HG03469 (cell line): Measurements from ENCODE around the gene CCPG1.
A peak's percentile ranks its signal among the peaks of the same experiment; 100 is the strongest.
"Not testable (repeated sequence)": the region's sequence is repeated elsewhere in the genome, so short reads cannot be mapped to it uniquely, and the experiment has no call there.

Experiments
- ATAC-seq: cut with Tn5 transposase; IDR thresholded peaks from one replicate; pipeline ENCODE4 v1.9.1; 2021; ENCODE audit warnings: mild to moderate bottlenecking, moderate library complexity, moderate number of reproducible peaks; ENCODE audit not compliant: unreplicated experiment

CCPG1 gene, protein sequence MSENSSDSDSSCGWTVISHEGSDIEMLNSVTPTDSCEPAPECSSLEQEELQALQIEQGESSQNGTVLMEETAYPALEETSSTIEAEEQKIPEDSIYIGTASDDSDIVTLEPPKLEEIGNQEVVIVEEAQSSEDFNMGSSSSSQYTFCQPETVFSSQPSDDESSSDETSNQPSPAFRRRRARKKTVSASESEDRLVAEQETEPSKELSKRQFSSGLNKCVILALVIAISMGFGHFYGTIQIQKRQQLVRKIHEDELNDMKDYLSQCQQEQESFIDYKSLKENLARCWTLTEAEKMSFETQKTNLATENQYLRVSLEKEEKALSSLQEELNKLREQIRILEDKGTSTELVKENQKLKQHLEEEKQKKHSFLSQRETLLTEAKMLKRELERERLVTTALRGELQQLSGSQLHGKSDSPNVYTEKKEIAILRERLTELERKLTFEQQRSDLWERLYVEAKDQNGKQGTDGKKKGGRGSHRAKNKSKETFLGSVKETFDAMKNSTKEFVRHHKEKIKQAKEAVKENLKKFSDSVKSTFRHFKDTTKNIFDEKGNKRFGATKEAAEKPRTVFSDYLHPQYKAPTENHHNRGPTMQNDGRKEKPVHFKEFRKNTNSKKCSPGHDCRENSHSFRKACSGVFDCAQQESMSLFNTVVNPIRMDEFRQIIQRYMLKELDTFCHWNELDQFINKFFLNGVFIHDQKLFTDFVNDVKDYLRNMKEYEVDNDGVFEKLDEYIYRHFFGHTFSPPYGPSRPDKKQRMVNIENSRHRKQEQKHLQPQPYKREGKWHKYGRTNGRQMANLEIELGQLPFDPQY

DNA sequence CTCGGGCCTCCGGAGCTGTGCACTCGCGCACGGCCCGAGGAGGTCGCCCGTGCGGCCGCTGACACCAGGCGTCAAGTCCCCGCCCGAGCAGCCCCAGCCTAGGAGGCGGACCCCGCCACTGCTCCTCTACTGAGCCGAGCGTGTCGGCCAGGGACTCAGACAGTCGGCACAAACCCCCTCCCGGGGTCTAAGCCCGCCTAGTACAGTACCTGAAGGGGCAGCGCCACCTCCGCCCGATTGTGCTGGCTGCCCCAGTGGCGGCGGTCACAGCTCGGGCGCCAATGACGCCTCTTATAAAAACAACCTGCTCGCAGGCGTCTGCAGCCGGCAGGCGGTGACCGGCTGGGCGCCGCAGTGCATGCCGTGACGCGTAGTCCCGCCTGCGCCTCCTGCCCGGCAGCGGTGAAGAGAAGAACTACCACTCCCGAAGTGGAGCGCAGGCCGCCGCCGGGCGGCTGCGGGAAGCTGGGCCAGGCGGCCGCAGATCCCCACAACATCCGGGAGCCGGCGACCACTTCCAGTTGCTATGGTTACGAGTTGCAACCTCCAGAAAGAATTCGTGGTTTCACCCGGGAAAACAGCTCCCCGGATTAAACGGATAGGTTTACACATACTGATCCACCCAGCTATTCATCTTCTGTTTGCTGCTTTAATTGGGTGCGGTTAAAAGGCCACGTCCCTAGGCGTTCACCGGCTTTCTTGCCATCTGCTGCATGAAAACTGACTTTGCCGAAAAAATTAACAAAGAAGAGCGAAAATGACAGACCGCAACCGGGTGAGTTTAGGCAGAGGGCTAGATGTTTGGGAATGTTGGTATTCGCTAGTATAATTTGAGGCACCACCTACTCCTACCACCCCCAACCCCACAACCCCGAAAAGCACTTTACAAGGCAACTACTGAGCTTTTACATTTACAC, at the start of gene CCPG1, which contains the start of gene PIERCE2:
Gene CCPG1 (minus strand): TSS at position 348 of the 917 bp plus-strand sequence. CDS start 18,935 bp downstream, outside the sequence.
Gene PIERCE2 (plus strand): TSS at position 484 of the 917 bp plus-strand sequence. CDS start 274 bp downstream, at position 758.
- ATAC-seq: peak; percentile 93

GRCh38 chr15:55457401-55458022, 49.4 kb upstream of the CCPG1 start:
- no peak for ATAC-seq

DNA sequence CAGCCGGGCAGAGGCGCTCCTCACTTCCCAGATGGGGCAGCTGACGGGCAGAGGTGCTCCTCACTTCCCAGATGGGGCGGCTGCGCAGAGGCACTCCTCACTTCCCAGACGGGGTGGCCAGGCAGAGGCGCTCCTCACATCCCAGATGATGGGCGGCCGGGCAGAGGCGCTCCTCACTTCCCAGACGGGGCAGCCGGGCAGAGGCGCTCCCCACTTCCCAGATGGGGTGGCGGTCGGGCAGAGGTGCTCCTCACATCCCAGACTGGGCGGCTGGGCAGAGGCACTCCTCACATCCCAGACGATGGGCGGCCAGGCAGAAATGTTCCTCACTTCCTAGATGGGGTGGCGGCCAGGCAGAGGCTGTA, 38.9 kb upstream of the CCPG1 start:
- ATAC-seq: not testable (repeated sequence)

DNA sequence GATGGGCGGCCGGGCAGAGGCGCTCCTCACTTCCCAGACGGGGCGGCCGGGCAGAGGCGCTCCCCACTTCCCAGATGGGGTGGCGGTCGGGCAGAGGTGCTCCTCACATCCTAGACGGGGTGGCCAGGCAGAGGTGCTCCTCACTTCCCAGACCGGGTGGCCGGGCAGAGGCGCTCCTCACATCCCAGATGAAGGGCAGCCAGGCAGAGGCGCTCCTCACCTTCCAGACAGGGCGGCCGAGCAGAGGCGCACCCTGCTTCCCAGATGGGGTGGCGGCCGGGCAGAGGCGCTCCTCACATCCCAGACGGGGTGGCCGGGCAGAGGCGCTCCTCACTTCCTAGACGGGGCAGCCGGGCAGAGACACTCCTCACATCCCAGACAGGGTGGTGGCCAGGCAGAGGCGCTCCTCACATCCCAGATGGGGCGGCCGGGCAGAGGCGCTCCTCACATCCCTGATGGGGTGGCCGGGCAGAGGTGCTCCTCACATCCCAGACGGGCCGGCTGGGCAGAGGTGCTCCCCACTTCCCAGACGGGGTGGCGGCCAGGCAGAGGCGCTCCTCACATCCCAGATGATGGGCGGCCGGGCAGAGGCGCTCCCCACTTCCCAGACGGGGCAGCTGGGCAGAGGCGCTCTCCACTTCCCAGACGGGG, 38.3 kb upstream of the CCPG1 start:
- ATAC-seq: not testable (repeated sequence)

- not testable (repeated sequence) for ATAC-seq
These were observed 37.8 kb upstream of the CCPG1 start for GRCh38 chr15:55445936-55446335.

DNA sequence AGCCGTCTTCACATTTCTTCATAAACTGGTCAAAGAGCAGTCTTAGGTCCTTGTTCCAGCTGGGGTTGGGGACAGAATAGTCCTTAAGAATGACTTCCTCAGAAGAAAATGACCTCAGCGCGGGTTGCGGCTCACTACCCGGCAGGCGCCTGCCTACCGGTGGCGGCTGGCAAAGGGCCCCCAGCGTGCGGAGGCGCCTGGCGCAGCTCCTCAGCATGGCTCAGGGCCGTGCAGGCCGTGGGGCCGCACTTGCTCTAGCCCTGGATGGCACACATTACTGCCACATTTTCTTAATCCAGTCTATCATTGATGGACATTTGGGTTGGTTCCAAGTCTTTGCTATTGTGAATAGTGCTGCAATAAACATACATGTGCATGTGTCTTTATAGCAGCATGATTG, 35.0 kb upstream of the CCPG1 start:
- not testable (repeated sequence) for ATAC-seq

DNA sequence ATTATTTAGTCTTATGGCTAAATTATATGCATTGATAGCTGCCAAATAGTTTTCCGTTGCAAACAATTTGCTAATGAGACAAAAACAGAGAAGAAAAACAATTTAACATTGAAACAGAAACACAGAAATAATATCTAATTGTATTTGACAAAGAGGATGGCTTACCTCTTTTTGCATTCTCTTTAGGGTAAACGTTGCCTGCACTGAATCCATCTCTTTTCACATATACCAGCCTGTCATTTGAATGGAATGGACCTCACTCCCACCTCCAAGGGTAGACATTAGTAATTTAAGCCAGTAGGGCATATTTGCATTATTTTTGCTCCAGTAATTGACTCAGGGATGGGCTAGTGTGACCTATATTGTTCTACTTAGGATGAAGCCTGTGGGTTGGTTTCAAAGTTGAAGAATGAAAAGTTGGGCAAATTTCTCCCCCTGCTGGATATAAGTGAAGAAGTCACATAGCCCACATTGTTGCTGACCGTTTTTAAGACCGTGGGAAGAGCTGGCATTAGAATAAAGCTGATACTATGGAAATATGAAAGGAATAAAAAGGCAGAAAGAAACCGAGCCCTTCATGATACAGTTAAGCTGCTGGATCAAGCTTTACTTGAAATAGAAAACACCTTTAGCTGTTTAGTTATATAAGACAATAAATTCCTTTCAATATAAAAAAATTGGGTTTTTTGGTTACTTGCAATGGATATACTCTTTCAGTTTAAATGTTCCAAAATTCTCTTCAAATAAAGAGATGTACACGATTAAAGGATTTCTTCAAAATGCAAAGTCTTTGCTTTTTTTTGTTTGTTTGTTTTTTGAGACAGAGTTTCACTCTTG, 27.0 kb upstream of the CCPG1 start:
- no peak for ATAC-seq

DNA sequence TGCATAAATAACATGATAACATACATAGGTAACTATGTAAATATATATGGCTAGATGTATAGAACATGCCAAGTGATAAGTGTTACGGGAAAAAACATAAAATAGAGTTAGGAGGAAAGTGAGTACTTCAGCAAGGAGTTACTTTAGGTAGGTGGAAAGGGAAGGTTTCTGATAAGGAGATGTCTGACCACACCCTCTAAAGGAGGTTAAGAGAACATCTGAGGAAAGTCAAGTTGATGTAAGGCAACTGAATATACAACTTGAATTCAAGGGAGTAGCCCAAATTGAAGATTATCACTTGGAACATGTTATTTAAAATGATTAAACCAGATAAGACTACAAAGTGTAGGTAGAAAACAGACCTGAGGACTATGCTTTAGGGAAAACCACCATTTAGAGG, 13.9 kb upstream of the CCPG1 start:
- ATAC-seq: no peak

DNA sequence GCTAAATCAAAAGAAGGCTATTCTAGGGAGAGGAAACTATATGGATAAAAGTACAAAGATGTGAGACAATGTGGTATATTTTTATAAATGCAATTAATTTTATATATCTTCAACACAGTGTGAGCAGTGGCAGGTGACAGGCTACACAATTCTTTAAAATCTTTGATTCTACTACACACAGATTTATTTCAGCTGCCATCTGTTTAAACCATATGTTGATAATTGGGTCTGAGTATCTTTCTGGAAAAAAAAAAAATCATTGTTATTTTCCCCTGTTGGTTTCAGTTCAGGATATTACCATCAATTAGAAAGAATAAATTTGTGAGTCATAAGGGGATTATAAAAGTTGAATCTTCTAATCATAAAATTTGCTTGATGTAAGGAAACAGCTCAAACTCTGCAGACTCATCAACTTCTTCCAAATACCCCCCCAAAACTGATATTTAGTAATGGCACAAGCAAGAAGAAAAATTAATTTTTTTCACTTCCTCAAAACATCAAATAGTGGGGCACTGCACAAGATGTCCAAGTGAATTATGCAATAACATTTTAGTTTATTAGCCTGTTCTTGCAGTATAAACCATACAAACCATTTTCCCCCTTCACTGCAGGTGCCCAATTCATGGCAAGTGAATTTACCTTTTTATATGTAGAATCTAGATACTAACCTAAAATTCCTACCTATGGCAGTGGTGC, 12.2 kb upstream of the CCPG1 start:
- no peak for ATAC-seq

- not testable (repeated sequence) for ATAC-seq
These were observed 9.5 kb upstream of the CCPG1 start for GRCh38 chr15:55417678-55418077.

GRCh38 chr15:55408976-55409375, 817 bp upstream of the CCPG1 start:
- not testable (repeated sequence) for ATAC-seq

DNA sequence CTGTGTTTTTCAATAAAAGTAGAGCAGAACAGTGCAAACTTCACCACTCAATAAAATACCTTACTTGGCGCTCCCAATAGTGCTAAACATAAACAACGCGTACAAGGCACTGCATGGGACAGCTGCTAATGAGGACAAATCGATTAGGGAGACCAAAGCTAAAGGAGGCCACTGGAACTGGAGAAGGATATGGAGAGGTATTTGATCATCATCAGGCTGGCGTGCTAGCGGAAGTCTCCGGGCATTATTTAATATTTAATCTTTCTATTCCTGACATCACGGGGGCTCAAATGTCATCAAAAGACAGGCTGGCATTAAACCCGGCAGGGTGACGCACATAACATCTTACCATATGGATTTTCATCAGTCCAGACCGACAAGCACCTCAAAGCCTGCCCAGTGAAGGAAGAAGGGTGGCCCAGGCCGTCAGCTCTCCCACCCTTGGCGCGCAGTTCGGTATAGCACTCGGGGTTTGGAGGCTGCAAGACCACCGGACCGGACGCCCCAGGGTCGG, 604 bp downstream of the CCPG1 start:
- ATAC-seq: peak; percentile 1

- no peak for ATAC-seq
These were observed 4.6 kb downstream of the CCPG1 start for GRCh38 chr15:55403531-55403930.

- ATAC-seq: no peak
These were observed 5.5 kb downstream of the CCPG1 start for GRCh38 chr15:55402707-55403106.

DNA sequence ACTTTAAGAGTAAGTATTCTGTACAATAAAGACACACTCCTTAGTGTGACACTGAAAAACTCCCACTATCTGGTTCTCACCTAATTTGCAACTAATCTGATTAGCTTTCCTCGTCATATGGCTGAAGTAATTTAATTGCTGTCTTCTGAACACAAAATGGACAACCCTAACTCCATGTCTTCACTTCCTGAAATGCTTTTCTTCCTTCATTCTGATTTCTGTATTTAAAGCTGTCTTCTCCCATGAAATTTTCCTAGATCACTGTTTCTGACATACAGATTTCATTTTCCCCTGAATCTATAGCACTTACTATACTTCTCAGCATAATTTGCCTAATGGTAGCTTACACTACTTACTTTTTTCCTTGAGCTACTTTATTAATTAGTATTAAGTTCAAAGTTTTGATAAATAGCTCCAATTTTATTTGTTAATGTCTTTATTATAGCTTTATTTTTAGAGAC, 6.3 kb downstream of the CCPG1 start:
- no peak for ATAC-seq

DNA sequence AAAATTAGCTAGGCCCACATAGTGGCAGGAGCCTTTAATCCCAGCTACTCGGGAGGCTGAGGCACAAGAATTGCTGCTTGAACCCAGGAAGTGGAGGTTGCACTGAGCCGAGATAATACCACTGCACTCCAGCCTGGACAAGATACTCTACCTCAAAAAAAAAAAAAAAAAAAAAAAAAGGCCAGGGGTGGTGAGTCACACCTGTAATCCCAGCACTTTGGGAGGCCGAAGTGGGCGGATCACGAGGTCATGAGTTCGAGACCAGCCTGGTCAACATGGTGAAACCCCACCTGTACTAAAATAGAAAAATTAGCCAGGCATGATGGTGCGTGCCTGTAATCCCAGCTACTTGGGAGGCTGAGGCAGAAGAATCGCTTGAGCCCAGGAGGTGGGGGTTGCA, 8.1 kb downstream of the CCPG1 start:
- ATAC-seq: not testable (repeated sequence)

GRCh38 chr15:55398243-55398642, 9.9 kb downstream of the CCPG1 start:
- ATAC-seq: no peak

- ATAC-seq: no peak
These were observed 13.5 kb downstream of the CCPG1 start for GRCh38 chr15:55394694-55395093.
